ENCODE measurements around the gene SHB.

SHB gene

DNA sequence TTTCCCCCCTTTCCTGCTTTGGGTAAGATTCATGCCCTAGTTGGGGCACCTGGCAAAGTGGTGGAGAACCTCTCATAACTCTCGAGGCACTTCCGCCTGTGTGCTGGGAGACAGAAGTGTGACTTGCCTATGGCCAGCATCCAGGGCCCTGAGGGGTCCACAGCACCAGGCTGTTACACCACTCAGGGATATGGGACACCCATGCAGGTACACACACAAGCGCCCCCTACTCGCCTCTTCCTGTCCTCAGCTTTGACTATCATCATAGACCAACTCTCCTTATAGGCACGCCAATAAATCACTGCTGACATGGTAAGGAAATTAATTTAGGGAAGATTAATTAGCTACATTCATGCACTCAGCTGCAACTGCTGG, 45.4 kb downstream of the SHB start:
- Histone ChIP-seq H3K9ac (ENCODE audit: low read length) (no peak overlapping the region), H4K5ac (ENCODE audit: low read length) (no peak overlapping the region), H3K56ac (ENCODE audit: low read length) (peak overlapping the region; percentile 43), H2BK120ac (ENCODE audit: low read depth, low read length) (no peak overlapping the region), H3K23ac (ENCODE audit: low read length) (no peak overlapping the region), H3K4me2 (ENCODE audit: low read length) (no peak overlapping the region), H3K27me3 (ENCODE audit: insufficient read depth, low read length, poor library complexity) (no peaks in the 10 kb centered on the region), H3K79me1 (ENCODE audit: low read length) (peaks cover 61% of the 10 kb centered on the region), H4K8ac (ENCODE audit: low read depth, low read length) (no peak overlapping the region), H3K4ac (ENCODE audit: low read depth, low read length) (no peak overlapping the region), H2BK15ac (replicated peaks; ENCODE audit: low read depth) (no peak overlapping the region), H3K18ac (ENCODE audit: low read length) (no peak overlapping the region), H3K79me2 (ENCODE audit: control insufficient read depth, insufficient read depth, low read length) (peaks cover 88% of the 10 kb centered on the region), H2BK5ac (ENCODE audit: low read length) (no peak overlapping the region), H3K4me3 (ENCODE audit: low read length) (no peak overlapping the region), H3K27ac (ENCODE audit: low read depth, low read length) (no peak overlapping the region), H3K36me3 (ENCODE audit: control insufficient read depth, insufficient read depth, low read length) (no peaks in the 10 kb centered on the region), H2AK5ac (ENCODE audit: low read length) (no peak overlapping the region), H3K4me1 (ENCODE audit: control insufficient read depth, low read depth, low read length) (peaks cover 35% of the 10 kb centered on the region)
- DNase-seq: no peak
- no CpG with 5 or more reads among the region's 5 CpGs for WGBS (ENCODE audit: extremely low coverage, insufficient coverage, low lambda C conversion rate)

DNA sequence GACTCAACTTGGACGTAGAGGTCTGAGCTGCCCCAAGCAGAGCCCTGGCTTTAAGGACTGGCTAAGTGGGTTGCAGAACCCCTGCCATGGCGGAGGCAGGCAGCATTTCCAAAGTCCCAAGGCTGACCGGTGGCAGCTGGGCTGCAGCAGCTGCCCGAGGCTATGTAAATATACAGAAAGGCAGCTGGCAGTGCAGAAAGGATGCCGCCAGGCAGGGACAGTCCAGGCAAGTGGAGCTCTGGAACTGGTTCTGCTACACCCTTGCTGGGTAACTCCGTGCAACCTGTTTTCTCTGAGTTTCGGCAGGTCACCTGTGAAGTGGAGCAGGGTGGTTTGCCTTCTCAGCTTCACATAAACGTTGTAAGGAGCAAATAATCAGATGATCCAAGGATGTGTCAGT, 46.0 kb downstream of the SHB start:
- no CpG with 5 or more reads among the region's 8 CpGs for WGBS (ENCODE audit: extremely low coverage, insufficient coverage, low lambda C conversion rate)
- Histone ChIP-seq H3K4me1 (ENCODE audit: control insufficient read depth, low read depth, low read length) (peaks cover 40% of the 10 kb centered on the region), H2BK120ac (ENCODE audit: low read depth, low read length) (no peak overlapping the region), H2BK5ac (ENCODE audit: low read length) (no peak overlapping the region), H3K79me1 (ENCODE audit: low read length) (peaks cover 61% of the 10 kb centered on the region), H4K8ac (ENCODE audit: low read depth, low read length) (no peak overlapping the region), H4K5ac (ENCODE audit: low read length) (no peak overlapping the region), H2BK15ac (replicated peaks; ENCODE audit: low read depth) (no peak overlapping the region), H3K18ac (ENCODE audit: low read length) (no peak overlapping the region), H3K27me3 (ENCODE audit: insufficient read depth, low read length, poor library complexity) (no peaks in the 10 kb centered on the region), H3K4me3 (ENCODE audit: low read length) (no peak overlapping the region), H3K56ac (ENCODE audit: low read length) (no peak overlapping the region), H3K27ac (ENCODE audit: low read depth, low read length) (no peak overlapping the region), H3K4me2 (ENCODE audit: low read length) (no peak overlapping the region), H3K79me2 (ENCODE audit: control insufficient read depth, insufficient read depth, low read length) (peaks cover 86% of the 10 kb centered on the region), H3K23ac (ENCODE audit: low read length) (no peak overlapping the region), H3K4ac (ENCODE audit: low read depth, low read length) (no peak overlapping the region), H3K9ac (ENCODE audit: low read length) (no peak overlapping the region), H3K36me3 (ENCODE audit: control insufficient read depth, insufficient read depth, low read length) (no peaks in the 10 kb centered on the region), H2AK5ac (ENCODE audit: low read length) (no peak overlapping the region)
- no peak for DNase-seq

DNA sequence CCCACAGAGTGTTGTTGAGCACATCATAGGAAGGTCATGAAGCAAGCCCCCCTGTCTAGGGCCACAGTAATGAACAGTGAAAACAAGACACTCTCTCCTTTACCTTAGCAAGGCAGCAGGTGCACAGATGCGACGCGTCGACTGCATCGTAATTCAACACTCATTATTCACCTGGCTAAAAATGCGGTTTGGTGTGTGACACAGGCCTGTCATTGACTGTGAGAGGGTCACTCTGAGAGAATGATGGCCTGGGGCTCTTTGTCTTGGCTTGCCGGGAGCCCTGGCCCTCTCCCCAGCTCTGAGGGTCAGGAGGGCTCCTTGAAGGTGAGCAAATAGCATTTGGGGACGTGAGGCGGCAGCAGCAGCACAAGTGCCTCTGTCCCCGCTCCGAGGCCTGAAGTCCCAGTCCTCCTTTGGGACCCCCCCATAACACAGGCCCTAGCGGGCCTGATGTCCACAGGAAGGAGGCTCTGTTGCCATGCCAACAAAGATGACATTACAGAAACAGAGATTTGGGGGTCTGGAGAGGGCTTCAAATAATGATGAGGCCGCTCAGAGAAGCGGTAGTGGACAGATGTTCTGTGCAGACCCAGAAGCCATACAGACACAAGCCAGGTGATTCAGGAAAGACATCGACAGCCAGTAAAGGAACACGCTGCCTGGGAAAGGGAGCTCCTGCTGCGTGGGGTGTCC, 46.7 kb downstream of the SHB start:
- no peak overlapping the region for H3K4ac ChIP-seq (ENCODE audit: low read depth, low read length)
- H3K4me2 ChIP-seq (ENCODE audit: low read length): no peak overlapping the region
- H3K18ac ChIP-seq (ENCODE audit: low read length): no peak overlapping the region
- H2BK15ac ChIP-seq (replicated peaks; ENCODE audit: low read depth): no peak overlapping the region
- H3K27ac ChIP-seq (ENCODE audit: low read depth, low read length): no peak overlapping the region
- H3K27me3 ChIP-seq (ENCODE audit: insufficient read depth, low read length, poor library complexity): no peaks in the 10 kb centered on the region
- no peak overlapping the region for H3K4me3 ChIP-seq (ENCODE audit: low read length)
- no peak overlapping the region for H3K23ac ChIP-seq (ENCODE audit: low read length)
- H4K5ac ChIP-seq (ENCODE audit: low read length): no peak overlapping the region
- DNase-seq: no peak
- no peak overlapping the region for H4K8ac ChIP-seq (ENCODE audit: low read depth, low read length)
- H3K79me1 ChIP-seq (ENCODE audit: low read length): peaks cover 66% of the 10 kb centered on the region
- no peak overlapping the region for H3K9ac ChIP-seq (ENCODE audit: low read length)
- no peak overlapping the region for H2BK5ac ChIP-seq (ENCODE audit: low read length)
- peaks cover 83% of the 10 kb centered on the region for H3K79me2 ChIP-seq (ENCODE audit: control insufficient read depth, insufficient read depth, low read length)
- no peak overlapping the region for H3K56ac ChIP-seq (ENCODE audit: low read length)
- peaks cover 45% of the 10 kb centered on the region for H3K4me1 ChIP-seq (ENCODE audit: control insufficient read depth, low read depth, low read length)
- no peak overlapping the region for H2BK120ac ChIP-seq (ENCODE audit: low read depth, low read length)
- no peak overlapping the region for H2AK5ac ChIP-seq (ENCODE audit: low read length)
- no CpG with 5 or more reads among the region's 17 CpGs for WGBS (ENCODE audit: extremely low coverage, insufficient coverage, low lambda C conversion rate)
- H3K36me3 ChIP-seq (ENCODE audit: control insufficient read depth, insufficient read depth, low read length): no peaks in the 10 kb centered on the region

DNA sequence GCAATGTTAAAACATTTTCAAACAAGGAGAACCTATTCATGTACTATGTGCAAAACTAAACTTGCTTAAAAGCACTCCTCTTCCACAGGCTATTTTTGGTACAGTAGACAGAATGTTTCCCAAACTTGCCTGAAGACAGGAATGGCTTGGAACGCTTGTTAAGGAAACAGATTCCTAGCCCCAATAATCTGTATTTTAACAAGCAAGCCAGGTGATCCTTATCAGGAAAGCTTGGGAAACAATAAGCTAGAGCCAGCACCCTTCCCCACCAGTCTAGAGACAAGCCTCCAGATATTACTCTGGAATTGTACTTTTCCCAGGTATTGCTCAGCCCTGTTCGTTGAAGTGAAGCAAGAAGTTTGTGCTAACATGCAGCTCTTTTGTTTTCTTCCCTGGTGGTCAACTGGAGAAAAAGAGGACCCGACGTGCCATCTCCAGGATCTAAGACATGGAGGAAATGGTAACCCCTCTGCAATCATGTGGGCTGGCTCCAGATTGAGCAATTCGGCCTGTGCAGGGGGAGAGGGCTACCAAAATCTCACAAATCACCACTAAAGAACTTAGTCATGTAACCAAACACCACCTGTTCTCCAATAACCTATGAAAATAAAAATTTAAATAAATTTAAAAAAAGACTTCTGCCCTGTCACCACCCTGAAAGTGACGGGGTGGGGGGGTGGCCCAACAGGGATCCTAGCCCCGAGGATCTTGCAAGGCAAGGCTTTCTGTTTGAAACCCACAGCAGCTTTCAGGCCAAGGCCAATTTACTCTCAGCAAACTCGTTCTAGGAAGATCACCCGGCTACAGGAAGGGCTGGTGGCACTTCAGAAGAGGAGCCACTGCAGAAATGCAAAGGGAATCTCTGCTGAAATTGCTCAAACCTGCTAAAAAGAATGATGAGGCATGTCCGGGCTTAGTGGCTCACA, 48.6 kb downstream of the SHB start:
- peaks cover 64% of the 10 kb centered on the region for H3K79me1 ChIP-seq (ENCODE audit: low read length)
- H2AK5ac ChIP-seq (ENCODE audit: low read length): no peak overlapping the region
- no CpG with 5 or more reads among the region's 10 CpGs for WGBS (ENCODE audit: extremely low coverage, insufficient coverage, low lambda C conversion rate)
- H3K56ac ChIP-seq (ENCODE audit: low read length): peak overlapping the region; percentile 42
- H2BK15ac ChIP-seq (replicated peaks; ENCODE audit: low read depth): no peak overlapping the region
- peaks cover 45% of the 10 kb centered on the region for H3K4me1 ChIP-seq (ENCODE audit: control insufficient read depth, low read depth, low read length)
- no peak overlapping the region for H3K4ac ChIP-seq (ENCODE audit: low read depth, low read length)
- no peak overlapping the region for H4K8ac ChIP-seq (ENCODE audit: low read depth, low read length)
- H4K5ac ChIP-seq (ENCODE audit: low read length): no peak overlapping the region
- H2BK5ac ChIP-seq (ENCODE audit: low read length): no peak overlapping the region
- no peak overlapping the region for H3K4me3 ChIP-seq (ENCODE audit: low read length)
- no peaks in the 10 kb centered on the region for H3K27me3 ChIP-seq (ENCODE audit: insufficient read depth, low read length, poor library complexity)
- DNase-seq: no peak
- peak overlapping the region; percentile 17 for H3K27ac ChIP-seq (ENCODE audit: low read depth, low read length)
- H3K9ac ChIP-seq (ENCODE audit: low read length): no peak overlapping the region
- no peak overlapping the region for H3K18ac ChIP-seq (ENCODE audit: low read length)
- H3K23ac ChIP-seq (ENCODE audit: low read length): no peak overlapping the region
- no peak overlapping the region for H2BK120ac ChIP-seq (ENCODE audit: low read depth, low read length)
- H3K36me3 ChIP-seq (ENCODE audit: control insufficient read depth, insufficient read depth, low read length): peaks cover 2% of the 10 kb centered on the region
- peaks cover 80% of the 10 kb centered on the region for H3K79me2 ChIP-seq (ENCODE audit: control insufficient read depth, insufficient read depth, low read length)
- no peak overlapping the region for H3K4me2 ChIP-seq (ENCODE audit: low read length)

DNA sequence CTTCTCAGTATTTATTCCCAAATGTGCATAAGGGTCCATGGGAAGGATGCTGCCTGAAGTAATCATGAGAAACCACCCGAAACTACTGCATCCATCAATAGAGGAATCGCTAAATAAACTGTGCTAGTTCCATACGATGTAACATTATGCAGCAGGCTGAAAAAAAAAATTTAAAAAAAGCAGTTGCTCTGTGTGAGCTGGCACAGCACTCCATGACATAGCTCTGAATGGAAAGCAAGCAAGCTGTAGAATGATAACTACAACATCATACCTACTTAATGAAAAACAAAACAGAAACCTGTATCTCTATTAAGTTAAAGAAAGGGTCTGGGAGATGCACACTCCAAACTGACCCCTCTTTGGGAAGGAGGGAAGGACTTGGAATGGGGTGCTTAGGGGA, 49.3 kb downstream of the SHB start:
- no peak overlapping the region for H4K5ac ChIP-seq (ENCODE audit: low read length)
- peaks cover 78% of the 10 kb centered on the region for H3K79me2 ChIP-seq (ENCODE audit: control insufficient read depth, insufficient read depth, low read length)
- H4K8ac ChIP-seq (ENCODE audit: low read depth, low read length): no peak overlapping the region
- no peak overlapping the region for H3K9ac ChIP-seq (ENCODE audit: low read length)
- H3K4ac ChIP-seq (ENCODE audit: low read depth, low read length): no peak overlapping the region
- no peak overlapping the region for H2BK15ac ChIP-seq (replicated peaks; ENCODE audit: low read depth)
- no peak overlapping the region for H3K27ac ChIP-seq (ENCODE audit: low read depth, low read length)
- H3K56ac ChIP-seq (ENCODE audit: low read length): peak overlapping the region; percentile 13
- DNase-seq: no peak
- H2BK5ac ChIP-seq (ENCODE audit: low read length): no peak overlapping the region
- H3K27me3 ChIP-seq (ENCODE audit: insufficient read depth, low read length, poor library complexity): no peaks in the 10 kb centered on the region
- no peak overlapping the region for H2AK5ac ChIP-seq (ENCODE audit: low read length)
- peaks cover 64% of the 10 kb centered on the region for H3K79me1 ChIP-seq (ENCODE audit: low read length)
- WGBS (ENCODE audit: extremely low coverage, insufficient coverage, low lambda C conversion rate): no CpG with 5 or more reads among the region's 3 CpGs
- H3K36me3 ChIP-seq (ENCODE audit: control insufficient read depth, insufficient read depth, low read length): peaks cover 2% of the 10 kb centered on the region
- H3K23ac ChIP-seq (ENCODE audit: low read length): no peak overlapping the region
- H3K4me1 ChIP-seq (ENCODE audit: control insufficient read depth, low read depth, low read length): peaks cover 40% of the 10 kb centered on the region
- H3K4me2 ChIP-seq (ENCODE audit: low read length): no peak overlapping the region
- H2BK120ac ChIP-seq (ENCODE audit: low read depth, low read length): no peak overlapping the region
- no peak overlapping the region for H3K4me3 ChIP-seq (ENCODE audit: low read length)
- no peak overlapping the region for H3K18ac ChIP-seq (ENCODE audit: low read length)

Data from mesendoderm (in vitro differentiated cells).